Lung microvascular endothelial cell (primary cell): Measurements from ENCODE around the gene FAM72A. TPM values are rescaled to one million over a fixed set of nuclear protein-coding genes. Genes with fewer than 3 reads are reported as not detected.
A peak's percentile ranks its signal among the peaks of the same experiment; 100 is the strongest.
"Not testable (repeated sequence)": the region's sequence is repeated elsewhere in the genome, so short reads cannot be mapped to it uniquely, and the experiment has no call there.

Source experiments
- DNase-seq, 2 donors: peaks; one replicate each; pipeline versions ENCODE4 v3.0.0 to v3.0.0-alpha.2; 2010; ENCODE audit warnings: low read depth in 2 of 2
- total RNA-seq: library from RNA; depleted of rRNA; stranded (reverse); fragments of >200 nt; gene quantifications from 2 replicates; pipeline ENCODE4 v1.2.1, GENCODE V29; 2014

FAM72A gene
- total RNA-seq = 3.0 and 3.7 TPM in 2 replicates

GRCh38 chr1:206202789-206203363 lies at the start of gene FAM72A:
TSS of gene FAM72A (minus strand) at chr1:206202839. CDS start at chr1:206202025, 814 bp downstream.
- DNase-seq = peak; percentile 99 to 100

- not testable (repeated sequence) for DNase-seq
Measured at GRCh38 chr1:206250953-206251681, 48.5 kb upstream of the FAM72A start.

- not testable (repeated sequence) for DNase-seq
Measured at GRCh38 chr1:206246129-206246886, 43.7 kb upstream of the FAM72A start.

GRCh38 chr1:206245479-206245878 lies 42.8 kb upstream of the FAM72A start:
- DNase-seq = not testable (repeated sequence)

- peak in 1 of 2 donors; percentile 24 for DNase-seq
Measured at GRCh38 chr1:206243335-206243734, 40.7 kb upstream of the FAM72A start.

GRCh38 chr1:206240288-206240687 lies 37.6 kb upstream of the FAM72A start:
- DNase-seq = not testable (repeated sequence)

- not testable (repeated sequence) for DNase-seq
Measured at GRCh38 chr1:206235190-206235589, 32.6 kb upstream of the FAM72A start.

GRCh38 chr1:206234189-206234916 lies 31.7 kb upstream of the FAM72A start:
- not testable (repeated sequence) for DNase-seq

- not testable (repeated sequence) for DNase-seq
Measured at GRCh38 chr1:206232970-206233645, 30.5 kb upstream of the FAM72A start.

GRCh38 chr1:206231989-206232388 lies 29.4 kb upstream of the FAM72A start:
- DNase-seq = peak in 1 of 2 donors; percentile 4

GRCh38 chr1:206229286-206229685 lies 26.6 kb upstream of the FAM72A start:
- not testable (repeated sequence) for DNase-seq

GRCh38 chr1:206226886-206227285 lies 24.2 kb upstream of the FAM72A start:
- not testable (repeated sequence) for DNase-seq

GRCh38 chr1:206225386-206225785 lies 22.7 kb upstream of the FAM72A start:
- not testable (repeated sequence) for DNase-seq

GRCh38 chr1:206224190-206224776 lies 21.6 kb upstream of the FAM72A start:
- not testable (repeated sequence) for DNase-seq

- not testable (repeated sequence) for DNase-seq
Measured at GRCh38 chr1:206221585-206221984, 18.9 kb upstream of the FAM72A start.

- DNase-seq = peak in 1 of 2 donors; percentile 2
Measured at GRCh38 chr1:206220332-206221000, 17.8 kb upstream of the FAM72A start.

GRCh38 chr1:206219514-206220331 lies 17.1 kb upstream of the FAM72A start:
- DNase-seq = not testable (repeated sequence)

- not testable (repeated sequence) for DNase-seq
Measured at GRCh38 chr1:206218765-206219164, 16.1 kb upstream of the FAM72A start.

- DNase-seq = not testable (repeated sequence)
Measured at GRCh38 chr1:206218285-206218684, 15.6 kb upstream of the FAM72A start.
